ENCODE measurements around the gene SOHLH1.
"Not testable (repeated sequence)": the region's sequence is repeated elsewhere in the genome, so short reads cannot be mapped to it uniquely, and the experiment has no call there.

Gene SOHLH1

GRCh38 chr9:135678236-135679017 lies 20.9 kb downstream of the SOHLH1 start:
- DNase-seq (ENCODE audit: low read depth), result no peak

GRCh38 chr9:135677641-135678168 lies 21.6 kb downstream of the SOHLH1 start:
- DNase-seq (ENCODE audit: low read depth), result no peak

- no peak for DNase-seq (ENCODE audit: low read depth)
Observed at GRCh38 chr9:135676891-135677290, 22.4 kb downstream of the SOHLH1 start.

GRCh38 chr9:135674977-135675376 lies 24.3 kb downstream of the SOHLH1 start:
- DNase-seq (ENCODE audit: low read depth), result no peak

- no peak for DNase-seq (ENCODE audit: low read depth)
Observed at GRCh38 chr9:135673941-135674340, 25.3 kb downstream of the SOHLH1 start.

GRCh38 chr9:135672786-135673185 lies 26.5 kb downstream of the SOHLH1 start:
- DNase-seq (ENCODE audit: low read depth), result not testable (repeated sequence)

GRCh38 chr9:135671591-135672041 lies 27.7 kb downstream of the SOHLH1 start:
- DNase-seq (ENCODE audit: low read depth), result no peak

GRCh38 chr9:135670721-135671590 lies 28.3 kb downstream of the SOHLH1 start:
- DNase-seq (ENCODE audit: low read depth), result no peak

GRCh38 chr9:135669616-135670285 lies 29.5 kb downstream of the SOHLH1 start:
- no peak for DNase-seq (ENCODE audit: low read depth)

- not testable (repeated sequence) for DNase-seq (ENCODE audit: low read depth)
Observed at GRCh38 chr9:135669018-135669417, 30.3 kb downstream of the SOHLH1 start.

GRCh38 chr9:135667463-135668001 lies 31.7 kb downstream of the SOHLH1 start:
- DNase-seq (ENCODE audit: low read depth), result no peak

GRCh38 chr9:135666534-135667462 lies 32.5 kb downstream of the SOHLH1 start:
- DNase-seq (ENCODE audit: low read depth), result no peak

- no peak for DNase-seq (ENCODE audit: low read depth)
Observed at GRCh38 chr9:135665795-135666189, 33.5 kb downstream of the SOHLH1 start.

GRCh38 chr9:135664801-135665794 lies 34.2 kb downstream of the SOHLH1 start:
- DNase-seq (ENCODE audit: low read depth), result no peak

GRCh38 chr9:135664266-135664665 lies 35.0 kb downstream of the SOHLH1 start:
- no peak for DNase-seq (ENCODE audit: low read depth)

- no peak for DNase-seq (ENCODE audit: low read depth)
Observed at GRCh38 chr9:135663857-135664256, 35.4 kb downstream of the SOHLH1 start.

- no peak for DNase-seq (ENCODE audit: low read depth)
Observed at GRCh38 chr9:135663451-135663770, 35.9 kb downstream of the SOHLH1 start.

- no peak for DNase-seq (ENCODE audit: low read depth)
Observed at GRCh38 chr9:135662758-135663450, 36.4 kb downstream of the SOHLH1 start, which contains the start of gene LCN9. Gene LCN9, plus strand, starts transcription at chr9:135663309. Its CDS starts 13 bp downstream, at chr9:135663322.
